ELR (cell line): Measurements from ENCODE around the gene ASCC1.
"Not testable (repeated sequence)": the region's sequence is repeated elsewhere in the genome, so short reads cannot be mapped to it uniquely, and the experiment has no call there.

ENCODE experiments used
- DNase-seq: peaks from one replicate; pipeline ENCODE4 v3.0.0-alpha.2; 2015; ENCODE audit warnings: low read depth

The ASCC1 gene

DNA sequence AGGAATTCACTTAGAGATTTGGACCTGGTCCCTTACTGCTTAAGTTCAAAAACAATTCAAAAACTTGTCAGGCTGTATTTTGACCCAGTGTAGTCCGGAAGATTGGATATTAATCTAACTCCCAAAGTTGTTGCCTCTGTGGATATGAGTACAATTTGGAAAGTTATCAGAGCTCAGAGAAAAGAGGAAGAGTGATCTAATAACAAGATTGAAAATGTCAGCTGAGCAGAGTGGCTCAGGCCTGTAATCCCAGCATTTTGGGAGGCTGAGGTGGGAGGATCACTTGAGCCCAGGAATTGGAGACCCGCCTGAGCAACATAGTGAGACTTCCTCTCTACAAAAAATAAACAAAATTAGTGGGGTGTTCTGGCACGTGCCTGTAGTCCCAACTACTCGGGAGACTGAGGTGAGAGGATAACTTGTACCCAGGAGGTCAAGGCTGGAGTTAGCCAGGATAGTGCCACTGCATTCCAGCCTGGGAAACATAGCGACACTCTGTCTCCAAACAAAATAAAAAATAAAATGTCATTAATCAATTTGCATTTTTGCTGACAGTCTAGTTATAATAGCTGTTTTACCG is 3.2 kb upstream of the ASCC1 start:
- no peak for DNase-seq

DNA sequence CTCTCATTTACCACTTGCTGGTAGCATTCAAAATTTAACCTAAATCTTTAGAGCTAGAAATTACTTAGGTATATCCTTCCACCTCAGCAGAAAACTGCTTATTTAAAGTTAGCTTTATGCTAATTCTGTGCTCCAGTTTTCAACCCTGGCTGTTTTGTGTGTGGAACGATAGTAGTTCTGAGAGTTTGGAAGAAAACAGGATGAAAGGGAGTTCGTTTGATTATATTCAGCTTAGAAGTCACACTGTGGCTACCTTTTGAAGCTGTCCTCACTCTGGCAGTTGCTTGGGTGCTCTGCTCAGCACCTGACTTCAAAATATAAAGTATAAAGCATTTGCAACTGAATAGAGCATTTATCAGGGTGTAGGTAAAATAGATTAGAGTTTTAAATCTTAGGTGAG is 2.6 kb upstream of the ASCC1 start:
- DNase-seq = no peak

DNA sequence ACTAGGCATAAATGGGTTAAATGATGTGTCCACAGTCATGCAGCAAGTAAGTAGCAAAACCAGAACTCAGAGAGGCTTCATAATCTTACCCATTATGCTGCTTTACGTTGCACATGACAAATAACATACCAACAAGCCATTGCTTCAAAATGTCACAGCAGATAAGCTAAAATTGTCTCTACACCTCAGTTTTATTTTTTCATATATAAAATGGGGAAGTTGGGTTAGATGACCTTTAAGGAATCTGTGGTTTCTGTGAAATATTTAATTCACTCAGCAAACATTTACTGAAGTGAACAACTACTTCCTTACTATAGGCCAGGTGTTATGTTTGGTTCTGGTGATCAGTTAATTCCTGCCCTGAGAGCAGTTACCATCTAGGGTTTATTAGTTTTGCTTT is 2.2 kb upstream of the ASCC1 start:
- DNase-seq = no peak

DNA sequence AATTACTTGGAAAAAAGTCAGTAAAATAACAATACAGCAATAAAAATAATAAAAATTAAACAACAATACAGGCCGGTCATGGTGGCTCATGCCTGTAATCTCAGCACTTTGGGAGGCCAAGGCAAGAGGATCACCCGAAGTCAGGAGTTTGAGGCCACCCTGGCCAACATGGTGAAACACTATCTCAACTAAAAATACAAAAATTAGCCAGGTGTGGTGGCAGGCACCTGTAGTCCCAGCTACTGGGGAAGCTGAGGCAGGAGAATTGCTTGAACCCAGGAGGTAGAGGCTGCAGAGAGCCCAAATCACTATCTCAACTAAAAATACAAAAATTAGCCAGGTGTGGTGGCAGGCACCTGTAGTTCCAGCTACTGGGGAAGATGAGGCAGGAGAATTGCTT is 4.2 kb downstream of the ASCC1 start:
- not testable (repeated sequence) for DNase-seq

DNA sequence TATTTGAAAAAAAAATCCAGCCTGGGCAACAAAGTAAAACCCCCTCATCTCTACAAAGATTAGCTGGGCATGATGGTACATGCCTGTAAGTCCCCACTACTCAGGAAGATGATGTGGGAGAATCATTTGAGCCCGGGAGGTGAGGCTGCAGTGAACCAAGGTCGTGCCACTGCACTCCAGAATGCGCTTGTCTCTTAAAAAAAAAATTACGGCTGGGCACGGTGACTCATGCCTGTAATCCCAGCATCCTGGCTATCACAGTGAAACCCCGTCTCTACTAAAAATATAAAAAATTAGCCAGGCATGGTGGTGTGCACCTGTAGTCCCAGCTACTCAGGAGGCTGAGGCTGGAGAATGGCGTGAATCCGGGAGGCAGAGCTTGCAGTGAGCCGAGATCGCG is 4.7 kb downstream of the ASCC1 start:
- DNase-seq = peak; percentile 21

DNA sequence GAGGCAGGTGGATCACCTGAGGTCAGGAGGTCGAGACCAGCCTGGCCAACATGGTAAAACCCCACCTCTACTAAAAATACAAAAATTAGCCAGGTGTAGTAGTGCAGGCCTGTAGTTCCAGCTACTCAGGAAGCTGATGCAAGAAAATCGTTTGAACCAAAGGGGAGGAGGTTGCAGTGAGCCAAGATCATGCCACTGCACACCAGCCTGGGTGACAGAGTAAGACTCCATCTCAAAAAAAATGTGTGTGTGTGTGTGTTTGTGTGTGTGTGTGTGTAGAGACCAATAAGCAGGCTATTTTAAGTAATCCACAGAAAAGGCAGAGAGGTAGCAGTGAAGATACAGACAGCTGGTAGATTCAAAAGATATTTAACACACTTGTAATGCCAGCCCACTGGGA is 7.5 kb downstream of the ASCC1 start:
- not testable (repeated sequence) for DNase-seq

DNA sequence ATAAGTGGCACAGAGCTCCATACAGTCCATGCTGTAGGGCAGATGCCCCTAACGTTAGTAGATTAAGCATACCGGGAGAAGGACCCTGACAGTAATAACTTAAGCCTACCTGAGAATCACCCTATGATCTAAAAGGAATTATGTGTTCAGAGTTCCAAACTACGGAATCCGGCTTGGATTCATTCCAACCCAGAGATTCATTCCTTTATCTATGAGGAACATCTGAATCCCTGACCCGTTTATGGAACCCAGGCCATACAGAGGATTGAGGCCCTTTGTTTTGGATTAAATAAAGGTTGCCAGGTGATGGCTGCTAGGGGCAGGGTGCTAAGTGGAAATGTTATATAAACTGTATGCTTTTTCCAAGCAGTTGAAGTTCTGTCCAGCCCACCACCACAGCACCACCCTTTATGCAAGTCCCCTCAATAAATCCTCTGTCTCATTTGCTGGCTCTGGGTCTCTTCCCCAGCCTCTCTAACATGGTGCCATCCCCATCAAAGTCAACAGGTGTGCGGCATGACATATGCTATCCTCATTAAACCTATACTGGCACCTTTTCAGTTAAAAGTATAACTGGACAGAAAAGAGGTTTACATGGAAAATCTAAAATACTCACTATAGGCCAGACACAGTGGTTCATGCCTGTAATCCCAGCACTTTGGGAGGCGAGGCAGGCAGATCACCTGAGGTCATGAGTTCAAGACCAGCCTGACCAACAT is 9.4 kb downstream of the ASCC1 start:
- DNase-seq = no peak

DNA sequence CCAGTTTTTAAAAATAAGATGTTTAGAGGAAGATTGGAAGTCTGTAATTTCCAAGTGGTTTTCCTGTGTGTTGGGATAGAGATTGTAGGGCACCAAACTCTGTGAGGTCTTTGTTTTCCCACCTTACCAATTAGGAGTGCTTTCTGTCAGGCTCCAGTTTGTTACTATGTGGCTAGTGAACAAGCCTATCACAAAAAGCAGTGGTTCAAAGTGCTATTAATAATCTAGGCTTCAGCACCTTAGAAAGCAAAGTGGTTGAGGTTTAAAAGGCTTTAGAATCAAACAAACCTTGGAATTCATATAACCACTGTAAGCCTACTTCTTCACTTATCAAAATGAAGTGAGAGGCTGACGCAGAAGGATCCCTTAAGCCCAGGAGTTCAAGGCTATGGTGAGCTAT is 11.4 kb downstream of the ASCC1 start:
- DNase-seq = no peak

DNA sequence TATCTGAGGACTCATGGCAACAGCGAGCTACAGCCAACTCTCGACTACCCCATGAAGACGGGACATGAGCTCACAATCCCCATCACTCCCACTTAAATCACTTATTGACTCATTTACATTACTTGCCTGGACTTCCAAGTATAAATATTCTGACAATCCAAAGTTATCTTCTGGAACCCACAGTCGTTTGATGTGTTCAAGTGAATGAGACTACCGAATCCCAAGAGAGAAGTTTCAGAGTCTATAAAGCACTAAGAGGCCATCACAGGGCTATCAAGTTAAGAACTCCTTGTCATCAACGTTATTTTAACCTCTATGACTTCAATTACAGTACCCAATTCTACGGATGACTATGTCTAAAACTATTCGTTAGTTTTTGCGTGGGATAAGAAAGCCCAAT is 11.8 kb downstream of the ASCC1 start:
- DNase-seq = no peak

DNA sequence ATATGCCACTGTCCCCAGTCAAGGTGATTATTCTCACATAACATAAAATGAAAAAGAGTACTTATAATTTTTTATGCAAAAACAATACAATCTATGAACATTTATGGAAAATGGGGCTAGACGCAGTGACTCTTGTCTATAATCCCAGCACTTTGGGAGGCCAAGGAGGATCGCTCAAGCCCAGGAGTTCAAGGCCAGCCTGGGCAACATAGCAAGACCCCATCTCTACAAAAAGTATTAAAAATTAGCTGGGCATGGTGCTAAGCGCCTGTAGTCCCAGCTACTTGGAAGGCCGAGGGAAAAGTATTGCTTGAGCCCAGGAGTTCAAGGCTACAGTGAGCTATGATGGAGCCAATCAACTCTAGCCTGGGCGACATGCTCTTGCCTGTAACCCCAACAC is 14.8 kb downstream of the ASCC1 start:
- no peak for DNase-seq

DNA sequence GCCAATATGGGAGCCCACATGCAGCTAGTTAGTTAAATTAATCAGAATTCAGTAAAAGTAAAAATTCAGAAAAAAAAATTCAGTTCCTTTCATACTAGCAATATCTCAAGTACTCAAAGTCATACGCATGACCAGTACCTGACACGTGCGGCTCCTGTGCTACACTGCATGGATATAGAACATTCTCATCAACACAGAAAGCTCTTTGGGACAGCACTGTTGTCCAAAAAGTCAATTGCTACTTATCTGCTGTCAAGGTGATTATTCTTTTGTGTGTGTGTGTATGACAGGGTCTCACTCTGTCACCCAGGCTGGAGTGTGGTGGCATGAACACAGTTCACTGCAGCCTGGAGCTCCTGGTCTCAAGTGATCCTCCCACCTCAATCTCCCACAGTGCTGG is 15.2 kb downstream of the ASCC1 start:
- DNase-seq = no peak

DNA sequence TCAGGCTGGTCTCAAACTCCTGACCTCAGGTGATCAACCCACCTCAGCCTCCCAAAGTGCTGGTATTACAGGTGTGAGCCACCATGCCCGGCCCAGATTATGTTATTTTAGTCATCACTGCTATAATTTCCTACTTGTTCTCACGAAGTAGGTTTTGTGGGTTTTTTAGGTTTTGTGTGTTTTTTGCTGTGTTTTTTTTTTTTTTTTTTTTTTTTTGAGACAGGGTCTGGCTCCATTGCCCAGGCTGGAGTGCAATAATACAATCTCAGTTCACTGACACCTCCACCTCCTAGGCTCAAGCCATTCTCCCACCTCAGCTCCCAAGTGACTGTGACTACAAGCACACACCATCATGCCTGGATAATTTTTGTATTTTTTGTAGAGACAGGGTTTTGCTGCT is 21.1 kb downstream of the ASCC1 start:
- DNase-seq = no peak

DNA sequence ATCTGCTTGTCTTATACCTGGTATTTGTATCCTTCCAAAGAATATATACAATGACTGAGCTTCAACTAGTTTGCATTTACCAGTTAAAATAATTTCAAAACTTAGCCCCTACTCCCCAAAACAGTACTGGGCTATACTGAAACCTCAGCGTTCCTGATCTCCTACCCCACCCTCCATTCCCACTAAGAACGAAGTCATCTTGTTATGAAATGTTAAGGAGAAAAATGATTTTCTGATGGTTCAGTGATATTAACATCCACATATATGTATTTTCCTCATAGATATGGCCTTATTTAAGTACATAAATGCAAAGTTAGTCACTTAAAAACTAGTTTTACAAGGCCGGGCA is 29.1 kb downstream of the ASCC1 start:
- DNase-seq = no peak

DNA sequence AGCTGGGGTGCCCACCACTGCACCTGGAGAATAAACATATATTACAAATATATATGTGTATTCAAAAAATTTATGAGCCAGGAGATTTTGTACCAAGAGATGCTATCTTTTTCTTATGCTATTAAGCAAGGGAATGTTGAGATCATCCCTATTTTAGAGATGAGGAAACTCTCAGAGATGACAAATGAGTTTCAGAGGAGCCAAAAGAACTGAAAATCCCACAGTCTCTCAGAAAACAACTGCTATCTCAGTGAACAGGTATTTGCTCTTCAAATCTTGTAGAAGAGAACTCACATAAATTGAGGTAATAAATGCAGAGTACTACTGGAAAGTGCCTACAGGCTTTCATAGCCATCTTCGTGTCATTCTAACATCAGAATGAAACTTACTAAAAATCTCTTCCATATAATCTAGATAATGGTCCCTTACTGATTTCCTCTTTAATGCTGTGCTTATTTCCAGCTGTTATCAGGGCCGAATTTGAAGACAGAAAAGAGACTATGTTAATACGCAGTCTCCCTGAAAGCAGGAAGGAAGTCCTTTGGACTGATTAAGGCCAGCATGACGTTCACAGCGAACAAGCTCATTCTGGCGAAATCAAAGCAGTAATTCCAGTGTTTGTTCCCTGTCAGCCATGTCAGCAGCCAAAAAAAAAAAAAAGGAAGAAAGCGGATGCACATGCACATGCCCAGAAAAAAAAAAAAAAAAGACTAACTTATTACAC is 29.7 kb downstream of the ASCC1 start:
- DNase-seq = no peak

DNA sequence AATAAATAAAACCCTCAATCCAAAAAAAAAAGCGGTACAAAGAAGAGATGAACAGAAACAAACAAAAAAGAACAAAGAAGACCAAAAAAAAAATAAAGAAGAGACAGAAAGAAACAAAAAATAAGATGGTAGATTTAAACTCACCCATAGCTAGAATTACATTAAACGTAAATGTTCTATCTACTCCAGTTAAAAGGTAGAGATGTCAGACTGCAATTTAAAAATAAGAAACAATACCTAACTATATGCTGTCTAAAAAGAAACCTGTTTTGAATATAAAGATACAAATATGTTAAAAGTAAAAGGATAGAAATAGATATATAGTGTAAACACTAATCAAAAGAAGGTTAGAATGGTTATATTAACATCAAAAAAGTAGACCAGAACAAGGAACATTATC is 31.9 kb downstream of the ASCC1 start:
- DNase-seq = no peak

DNA sequence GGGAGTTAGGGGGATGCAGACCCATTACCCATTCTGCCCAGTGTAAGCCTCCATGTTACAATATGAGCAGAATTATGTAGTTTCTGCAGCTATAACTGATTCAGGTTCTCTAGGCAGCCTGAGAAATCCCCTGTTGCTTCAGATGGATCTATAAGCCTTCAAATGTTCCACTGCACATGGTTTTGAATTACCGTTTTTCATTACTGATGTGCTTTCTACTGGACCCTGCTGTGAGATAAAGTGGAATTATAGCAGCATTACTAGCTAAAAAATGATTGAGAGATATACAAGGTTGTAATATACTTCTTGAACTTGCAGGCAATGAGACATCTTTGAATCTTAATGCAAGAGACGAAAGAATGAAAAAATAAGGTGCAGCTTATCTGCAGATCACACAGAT is 38.6 kb downstream of the ASCC1 start:
- DNase-seq = no peak

DNA sequence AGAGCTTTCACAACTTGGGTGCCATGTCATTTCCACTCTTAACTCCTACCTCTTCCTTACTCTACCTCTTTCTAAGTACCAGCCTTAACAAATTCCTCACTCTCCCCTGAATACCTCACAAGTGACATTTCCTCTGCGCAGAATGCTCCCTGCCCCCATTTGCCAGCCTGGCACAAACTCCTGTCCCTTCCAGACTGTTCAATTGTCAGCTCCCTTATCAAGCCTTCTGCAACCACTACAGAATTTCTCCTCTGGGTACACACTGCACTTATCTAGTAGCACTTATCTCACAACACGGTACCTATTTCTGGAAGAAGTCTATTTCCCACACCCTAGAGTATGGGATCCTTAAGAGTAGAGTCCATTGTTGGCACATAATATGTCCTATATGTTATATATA is 39.4 kb downstream of the ASCC1 start:
- DNase-seq = no peak

DNA sequence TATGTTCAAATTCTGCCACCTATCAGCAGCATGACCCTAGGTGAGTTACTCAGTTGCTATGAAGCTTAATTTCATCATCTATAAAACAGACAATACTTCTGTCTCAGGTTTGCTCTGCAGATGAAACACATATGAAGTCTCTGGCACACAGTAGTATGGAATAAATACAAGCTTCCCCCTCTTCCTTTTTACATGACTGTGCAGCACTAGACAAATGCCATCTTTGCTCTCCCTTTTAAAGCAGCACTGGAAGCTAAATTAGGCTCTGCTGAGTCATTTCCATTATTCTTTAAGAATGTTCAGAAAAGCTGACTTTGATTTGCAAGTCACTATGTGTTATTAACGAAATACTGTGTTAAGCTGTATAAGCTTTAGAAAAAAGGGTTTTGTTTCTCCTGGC is 40.9 kb downstream of the ASCC1 start:
- DNase-seq = peak; percentile 67

DNA sequence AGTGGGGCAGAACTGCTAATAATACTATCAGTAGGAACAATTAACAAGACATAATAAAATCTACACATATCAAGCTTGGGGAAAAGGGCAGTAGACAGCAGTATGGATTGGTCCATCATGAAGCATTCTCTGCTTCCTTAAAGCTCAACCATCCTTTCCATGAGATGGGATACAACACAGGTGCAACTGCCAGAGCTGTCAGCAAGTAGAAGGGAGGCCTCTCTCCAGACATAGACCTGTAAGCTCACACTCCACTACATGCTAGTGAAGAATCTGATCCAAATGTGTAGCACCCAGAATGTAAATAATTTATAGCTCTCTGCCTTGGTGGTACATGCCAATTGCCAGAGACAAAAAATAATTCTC is 41.8 kb downstream of the ASCC1 start:
- DNase-seq = no peak

DNA sequence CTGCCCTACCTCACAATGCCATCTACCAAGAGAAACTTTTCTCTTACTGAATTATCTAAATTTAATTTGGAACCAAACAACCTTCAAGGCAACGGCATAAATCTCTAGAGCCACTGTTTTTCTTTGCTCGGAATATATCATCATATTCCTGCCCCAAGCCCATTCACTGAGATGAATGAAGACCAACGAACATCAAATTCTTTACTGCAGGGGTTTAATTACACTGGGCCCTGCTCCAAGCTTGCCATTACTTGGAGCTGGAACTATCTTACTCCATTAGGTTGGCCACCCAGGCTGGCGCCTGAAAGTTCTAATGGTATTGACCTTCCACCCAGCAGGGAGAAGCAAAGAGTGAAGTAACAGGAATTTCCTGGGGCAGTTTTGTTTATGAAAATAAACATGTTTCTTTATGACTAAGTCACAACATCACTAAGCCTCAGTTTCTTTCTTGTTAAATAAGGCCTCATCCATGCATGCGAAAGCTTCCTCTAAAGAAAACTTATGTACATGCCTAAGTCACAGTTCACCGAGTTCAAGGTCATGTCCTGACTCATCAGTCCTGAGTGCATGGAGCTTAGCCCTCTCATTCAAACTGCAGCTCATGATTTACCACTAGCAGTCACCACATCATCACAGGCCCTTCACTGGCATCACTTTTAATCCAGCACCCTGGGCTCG is 42.3 kb downstream of the ASCC1 start:
- peak; percentile 66 for DNase-seq

DNA sequence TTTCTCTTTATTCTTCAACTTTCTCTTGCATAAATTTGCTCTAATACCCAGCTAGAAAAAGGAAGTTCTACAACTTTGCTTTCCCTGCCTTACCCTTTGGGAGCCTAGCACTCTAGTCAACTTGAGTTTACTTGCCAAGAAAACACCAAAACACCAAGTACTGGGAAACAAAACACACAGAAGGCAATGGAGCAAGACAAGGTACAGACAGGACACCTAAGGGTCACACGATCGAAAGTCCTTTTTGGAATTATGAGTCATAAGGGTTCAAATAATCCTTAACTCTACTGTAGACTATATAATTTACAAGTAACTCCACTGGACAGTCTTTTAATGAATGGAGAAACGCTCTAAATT is 42.8 kb downstream of the ASCC1 start:
- DNase-seq = no peak

DNA sequence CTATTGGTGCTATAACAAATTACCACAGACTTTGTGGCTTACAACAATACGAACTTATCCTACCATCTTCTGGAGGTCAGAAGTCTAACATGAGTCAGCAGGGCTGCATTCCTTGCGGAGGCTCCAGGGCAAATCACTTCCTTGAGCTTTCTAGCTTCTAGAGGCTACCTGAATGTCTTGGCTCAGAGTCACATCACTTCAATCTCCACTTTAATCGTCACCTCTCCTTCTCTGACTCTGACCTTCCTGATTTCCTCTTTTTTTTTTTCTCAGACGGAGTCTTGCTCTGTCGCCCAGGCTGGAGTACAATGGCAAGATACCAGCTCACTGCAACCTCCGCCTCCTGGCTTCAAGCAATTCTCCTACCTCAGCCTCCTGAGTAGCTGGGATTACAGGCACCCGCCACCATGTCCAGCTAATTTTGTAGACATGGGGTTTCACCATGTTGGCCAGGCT is 44.9 kb downstream of the ASCC1 start:
- peak; percentile 98 for DNase-seq

DNA sequence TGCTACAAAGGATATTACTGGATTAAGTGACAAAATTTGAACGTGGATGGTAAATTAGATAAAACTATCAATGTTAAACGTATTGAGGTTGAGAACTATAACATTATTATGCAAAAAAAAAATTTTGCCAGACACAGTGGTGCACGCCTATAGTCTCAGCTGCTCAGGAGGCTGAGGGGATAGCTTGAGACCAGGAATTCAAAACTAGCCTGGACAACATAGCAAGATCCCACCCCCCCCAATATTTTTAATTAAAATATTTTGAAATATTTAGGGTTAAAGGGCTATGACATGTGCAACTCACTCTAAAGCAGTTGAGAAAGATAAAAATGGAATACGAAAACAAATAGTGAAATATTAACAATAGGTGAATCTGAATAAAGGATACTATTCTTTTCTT is 45.3 kb downstream of the ASCC1 start:
- no peak for DNase-seq
